Progenitor cell of endocrine pancreas (in vitro differentiated cells): ENCODE results near the gene TRPV4. TPM values are rescaled to one million over a fixed set of nuclear protein-coding genes. Genes with fewer than 3 reads are reported as not detected.
A peak's percentile ranks its signal among the peaks of the same experiment; 100 is the strongest.

Source experiments
- DNase-seq: peaks from one replicate; pipeline ENCODE4 v3.0.0; 2021; ENCODE audit warnings: low spot score; ENCODE audit not compliant: unreplicated experiment
- H3K27ac Mint-ChIP-seq: 2 replicates; pipeline ENCODE4 v1.8.0; 2021; ENCODE audit warnings: mild to moderate bottlenecking, moderate library complexity, mixed read lengths
- H3K27me3 Mint-ChIP-seq: 2 replicates; pipeline ENCODE4 v1.8.0; 2021; ENCODE audit warnings: mixed read lengths
- H3K36me3 Mint-ChIP-seq: 2 replicates; pipeline ENCODE4 v1.8.0; 2022; ENCODE audit warnings: mixed read lengths; ENCODE audit not compliant: insufficient read depth
- H3K4me1 Mint-ChIP-seq: 2 replicates; pipeline ENCODE4 v1.8.0; 2021; ENCODE audit warnings: low read depth, mixed read lengths
- H3K4me3 Mint-ChIP-seq: 2 replicates; pipeline ENCODE4 v1.8.0; 2021; ENCODE audit warnings: low read depth, mild to moderate bottlenecking, moderate library complexity, mixed read lengths
- H3K9me3 Mint-ChIP-seq: 2 replicates; pipeline ENCODE4 v1.8.0; 2021; ENCODE audit warnings: low read depth, mixed read lengths
- total RNA-seq: library from RNA; stranded (reverse); gene quantifications from 2 replicates; pipeline ENCODE4 v1.2.1, GENCODE V29; 2021
- TF ChIP-seq, protein P1 (sequence below): fragments of 200-600 bp; sonication (generic); IDR thresholded peaks from one replicate; pipeline ENCODE4 v1.5.0; 2021; ENCODE audit warnings: antibody characterized with exemption, mild to moderate bottlenecking; ENCODE audit not compliant: unreplicated experiment

The TRPV4 gene
- total RNA-seq, 1 donor from 2014 or later, result 5.2 TPM

DNA sequence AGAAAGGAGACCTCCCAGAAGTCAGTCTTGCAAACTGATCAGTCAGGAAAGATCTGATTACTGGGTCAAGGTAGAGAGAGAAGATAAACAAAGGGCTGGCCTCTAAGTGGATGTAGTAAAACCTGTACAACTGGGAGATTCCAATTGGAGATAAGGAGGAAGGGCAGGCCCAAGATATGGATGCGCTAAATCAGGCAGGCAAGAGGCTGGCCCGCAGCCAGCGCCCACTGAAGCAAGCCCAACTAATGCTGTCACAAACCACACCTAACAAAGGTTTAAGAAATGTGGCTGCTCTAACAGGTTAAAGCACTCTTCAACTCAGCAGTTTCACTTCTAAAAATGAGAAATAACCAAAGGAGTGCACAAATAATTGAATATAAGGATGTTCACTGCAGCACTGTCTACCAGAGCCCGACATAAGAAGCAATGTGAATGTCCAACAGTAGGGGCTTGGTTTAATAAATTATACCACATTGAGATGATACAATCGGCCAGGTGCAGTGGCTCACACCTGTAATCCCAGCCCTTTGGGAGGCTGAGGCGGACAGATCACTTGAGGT, 42.5 kb upstream of the TRPV4 start:
- peak overlapping the region; percentile 13 for H3K27ac Mint-ChIP-seq
- no peaks in the 10 kb centered on the region for H3K36me3 Mint-ChIP-seq
- H3K27me3 Mint-ChIP-seq, result no peaks in the 10 kb centered on the region
- TF ChIP-seq, protein P1, sequence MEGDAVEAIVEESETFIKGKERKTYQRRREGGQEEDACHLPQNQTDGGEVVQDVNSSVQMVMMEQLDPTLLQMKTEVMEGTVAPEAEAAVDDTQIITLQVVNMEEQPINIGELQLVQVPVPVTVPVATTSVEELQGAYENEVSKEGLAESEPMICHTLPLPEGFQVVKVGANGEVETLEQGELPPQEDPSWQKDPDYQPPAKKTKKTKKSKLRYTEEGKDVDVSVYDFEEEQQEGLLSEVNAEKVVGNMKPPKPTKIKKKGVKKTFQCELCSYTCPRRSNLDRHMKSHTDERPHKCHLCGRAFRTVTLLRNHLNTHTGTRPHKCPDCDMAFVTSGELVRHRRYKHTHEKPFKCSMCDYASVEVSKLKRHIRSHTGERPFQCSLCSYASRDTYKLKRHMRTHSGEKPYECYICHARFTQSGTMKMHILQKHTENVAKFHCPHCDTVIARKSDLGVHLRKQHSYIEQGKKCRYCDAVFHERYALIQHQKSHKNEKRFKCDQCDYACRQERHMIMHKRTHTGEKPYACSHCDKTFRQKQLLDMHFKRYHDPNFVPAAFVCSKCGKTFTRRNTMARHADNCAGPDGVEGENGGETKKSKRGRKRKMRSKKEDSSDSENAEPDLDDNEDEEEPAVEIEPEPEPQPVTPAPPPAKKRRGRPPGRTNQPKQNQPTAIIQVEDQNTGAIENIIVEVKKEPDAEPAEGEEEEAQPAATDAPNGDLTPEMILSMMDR, result no peak
- peaks cover 23% of the 10 kb centered on the region for H3K4me1 Mint-ChIP-seq
- H3K4me3 Mint-ChIP-seq, result no peak overlapping the region
- no peak for DNase-seq
- no peaks in the 10 kb centered on the region for H3K9me3 Mint-ChIP-seq

DNA sequence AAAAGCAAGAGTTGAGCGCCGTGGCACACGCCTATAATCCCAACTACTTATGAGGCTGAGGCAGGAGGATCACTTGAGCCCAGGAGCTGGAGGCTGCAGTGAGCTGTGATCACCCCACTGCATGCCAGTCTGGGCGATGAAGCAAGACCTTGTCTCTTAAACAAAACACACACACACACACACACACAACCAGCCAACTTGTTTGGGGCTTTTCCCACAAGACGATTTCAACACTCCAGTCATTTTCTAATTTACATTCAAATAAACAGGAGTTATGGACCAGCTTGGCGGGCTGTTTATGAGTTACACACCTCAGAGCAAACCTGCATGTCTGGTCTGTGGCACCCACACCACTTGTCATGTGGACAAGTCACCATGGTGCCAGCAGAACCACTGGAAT, 40.5 kb upstream of the TRPV4 start:
- Mint-ChIP-seq H3K27me3 (no peaks in the 10 kb centered on the region), H3K4me3 (no peak overlapping the region), H3K9me3 (no peaks in the 10 kb centered on the region), H3K4me1 (peaks cover 11% of the 10 kb centered on the region), H3K27ac (no peak overlapping the region), H3K36me3 (no peaks in the 10 kb centered on the region)
- TF ChIP-seq, protein P1, result no peak
- no peak for DNase-seq

GRCh38 chr12:109871668-109872314, 38.6 kb upstream of the TRPV4 start:
- Mint-ChIP-seq H3K36me3 (no peaks in the 10 kb centered on the region), H3K9me3 (no peaks in the 10 kb centered on the region), H3K4me3 (no peak overlapping the region), H3K27me3 (no peaks in the 10 kb centered on the region), H3K4me1 (peaks cover 10% of the 10 kb centered on the region), H3K27ac (no peak overlapping the region)
- DNase-seq, result no peak
- TF ChIP-seq, protein P1, result no peak

- Mint-ChIP-seq H3K4me1 (peaks cover 8% of the 10 kb centered on the region), H3K4me3 (no peak overlapping the region), H3K9me3 (no peaks in the 10 kb centered on the region), H3K27me3 (no peaks in the 10 kb centered on the region), H3K36me3 (no peaks in the 10 kb centered on the region), H3K27ac (no peak overlapping the region)
- TF ChIP-seq, protein P1, result no peak
- DNase-seq, result no peak
These were observed 37.5 kb upstream of the TRPV4 start for GRCh38 chr12:109870648-109871047.

DNA sequence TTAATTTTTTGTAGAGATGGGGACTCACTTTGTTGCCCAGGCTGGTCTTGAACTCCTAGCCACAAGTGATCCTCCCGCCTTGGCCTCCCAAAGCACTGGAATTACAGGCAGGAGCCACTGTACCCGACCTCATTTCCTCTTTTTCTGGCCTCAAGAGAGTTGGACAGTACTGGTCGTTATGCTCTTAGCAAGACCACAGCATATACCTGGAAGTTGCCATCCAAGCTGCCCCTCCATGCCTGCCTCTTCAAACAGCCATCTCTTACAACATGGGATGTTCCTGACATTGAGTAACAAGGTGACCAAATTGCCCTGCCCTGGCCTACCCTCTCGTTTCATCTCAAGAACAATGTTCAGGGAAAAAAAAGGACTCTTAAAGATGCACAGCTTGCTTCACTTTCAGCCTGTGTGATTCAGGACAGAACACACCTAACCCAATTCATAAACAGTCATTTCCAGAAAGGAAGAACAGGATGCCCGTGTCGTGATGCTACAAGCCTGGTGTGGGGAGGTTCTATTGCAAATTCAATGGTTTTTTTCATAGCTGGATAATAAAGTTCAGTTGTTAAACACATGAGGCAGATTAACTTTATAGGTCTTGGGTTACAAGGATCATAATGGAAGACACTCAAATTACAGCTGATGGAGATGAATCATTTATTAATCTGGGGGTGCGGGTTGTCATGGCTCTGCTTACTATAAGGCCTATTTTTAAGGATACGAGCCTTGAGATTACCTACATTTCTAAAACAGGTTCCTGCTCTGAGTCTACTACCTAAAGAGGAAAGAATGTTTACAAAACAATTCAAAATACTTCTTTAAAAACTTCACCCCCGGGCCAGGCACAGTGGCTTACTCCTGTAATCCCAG, 35.2 kb upstream of the TRPV4 start:
- no peaks in the 10 kb centered on the region for H3K9me3 Mint-ChIP-seq
- no peaks in the 10 kb centered on the region for H3K36me3 Mint-ChIP-seq
- no peak overlapping the region for H3K4me3 Mint-ChIP-seq

More for the DNA sequence above, 35.2 kb upstream of the TRPV4 start:
- TF ChIP-seq, protein P1, result no peak
- H3K27me3 Mint-ChIP-seq, result no peaks in the 10 kb centered on the region
- H3K4me1 Mint-ChIP-seq, result peaks cover 16% of the 10 kb centered on the region
- no peak for DNase-seq
- H3K27ac Mint-ChIP-seq, result peak overlapping the region; percentile 7
